Measurements from ENCODE around the gene IL36B.

DNA sequence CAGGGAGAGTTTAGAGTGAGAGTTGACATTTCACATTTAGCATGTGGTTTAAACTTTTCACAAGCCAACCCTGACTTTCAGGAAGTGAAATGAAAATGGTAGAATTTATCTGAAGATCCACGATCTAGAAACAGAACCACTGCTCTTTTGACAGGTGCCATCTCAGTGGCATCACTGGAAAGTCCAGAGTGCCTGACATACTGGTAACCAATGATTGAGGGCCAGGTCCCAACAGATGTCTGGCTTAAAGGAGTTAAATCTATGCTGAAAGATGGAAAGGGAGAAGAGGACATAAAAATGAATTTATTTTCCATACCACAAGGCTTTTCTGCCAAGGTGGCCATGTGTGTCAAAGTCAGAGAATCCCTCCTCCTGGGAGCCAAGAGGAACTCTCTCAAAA, 72.1 kb downstream of the IL36B start:
- TF ChIP-seq EZH2 (IDR thresholded peaks at IDR 0.05; ENCODE audit: borderline replicate concordance), result no peak
- TF ChIP-seq, protein P1, sequence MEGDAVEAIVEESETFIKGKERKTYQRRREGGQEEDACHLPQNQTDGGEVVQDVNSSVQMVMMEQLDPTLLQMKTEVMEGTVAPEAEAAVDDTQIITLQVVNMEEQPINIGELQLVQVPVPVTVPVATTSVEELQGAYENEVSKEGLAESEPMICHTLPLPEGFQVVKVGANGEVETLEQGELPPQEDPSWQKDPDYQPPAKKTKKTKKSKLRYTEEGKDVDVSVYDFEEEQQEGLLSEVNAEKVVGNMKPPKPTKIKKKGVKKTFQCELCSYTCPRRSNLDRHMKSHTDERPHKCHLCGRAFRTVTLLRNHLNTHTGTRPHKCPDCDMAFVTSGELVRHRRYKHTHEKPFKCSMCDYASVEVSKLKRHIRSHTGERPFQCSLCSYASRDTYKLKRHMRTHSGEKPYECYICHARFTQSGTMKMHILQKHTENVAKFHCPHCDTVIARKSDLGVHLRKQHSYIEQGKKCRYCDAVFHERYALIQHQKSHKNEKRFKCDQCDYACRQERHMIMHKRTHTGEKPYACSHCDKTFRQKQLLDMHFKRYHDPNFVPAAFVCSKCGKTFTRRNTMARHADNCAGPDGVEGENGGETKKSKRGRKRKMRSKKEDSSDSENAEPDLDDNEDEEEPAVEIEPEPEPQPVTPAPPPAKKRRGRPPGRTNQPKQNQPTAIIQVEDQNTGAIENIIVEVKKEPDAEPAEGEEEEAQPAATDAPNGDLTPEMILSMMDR (IDR thresholded peaks at IDR 0.05; ENCODE audit: poor library complexity), result no peak

Data from hepatocyte (in vitro differentiated cells).